Activated gamma-delta T cell (primary cell): ENCODE data around the gene P4HA3.
"Not testable (repeated sequence)": the region's sequence is repeated elsewhere in the genome, so short reads cannot be mapped to it uniquely, and the experiment has no call there.

Experiments used
- DNase-seq: peaks from one replicate; lab custom pipeline; 2025; lab: John Stamatoyannopoulos, UW
- total RNA-seq, 2 donors: gene quantifications; one replicate each; lab custom pipeline; 2026; lab: John Stamatoyannopoulos, UW

Gene P4HA3
- total RNA-seq, result 0 reads per million in 2 donors

DNA sequence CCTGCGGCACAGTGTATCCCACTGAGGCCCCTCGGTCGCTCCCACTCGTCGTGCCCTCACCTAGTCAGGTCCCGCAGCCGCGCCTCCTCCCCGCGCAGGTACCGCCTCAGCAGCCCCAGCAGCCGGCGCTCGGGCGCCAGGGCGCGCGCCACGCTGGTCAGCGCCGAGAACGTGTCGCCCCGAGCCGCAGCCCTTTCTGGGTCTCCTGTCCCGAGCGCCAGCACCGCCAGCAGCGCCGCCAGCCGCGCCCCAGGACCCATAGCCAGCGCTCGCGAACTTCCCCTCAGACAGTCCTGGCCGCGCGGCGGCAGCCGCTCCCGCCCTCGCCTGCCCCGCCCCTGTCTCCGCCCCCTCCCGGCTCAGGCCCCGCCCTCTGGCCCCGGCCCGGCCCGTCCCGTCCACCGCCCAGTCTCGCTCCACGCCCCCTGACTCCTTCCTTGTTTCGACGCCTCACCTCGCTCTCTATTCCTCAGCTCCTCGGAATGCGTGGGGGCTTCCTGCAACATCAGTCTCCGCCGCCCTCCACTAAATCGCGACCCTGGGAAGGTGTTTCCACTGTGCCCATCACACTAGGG, at the start of gene P4HA3:
P4HA3 (minus strand) TSS at position 289 of the 575 bp plus-strand sequence; CDS start at position 260, 29 bp downstream.
- DNase-seq, result no peak

DNA sequence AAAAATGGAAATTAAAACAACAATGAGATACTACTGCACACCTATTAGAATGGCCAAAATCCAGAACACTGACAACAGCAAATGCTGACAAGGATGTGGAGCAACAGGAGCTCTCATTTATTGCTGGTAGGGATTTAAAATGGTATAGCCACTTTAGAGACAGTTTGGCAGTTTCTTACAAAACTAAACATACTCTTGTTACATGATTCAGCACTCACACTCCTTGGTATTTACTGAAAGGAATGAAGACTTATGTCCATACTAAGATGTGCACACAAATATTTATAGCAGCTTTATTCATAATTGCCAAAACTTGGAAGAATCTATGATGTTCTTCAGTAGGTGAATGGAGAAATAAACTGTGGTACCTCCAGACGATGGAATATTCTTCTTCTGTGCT, 46.0 kb upstream of the P4HA3 start:
- no peak for DNase-seq

DNA sequence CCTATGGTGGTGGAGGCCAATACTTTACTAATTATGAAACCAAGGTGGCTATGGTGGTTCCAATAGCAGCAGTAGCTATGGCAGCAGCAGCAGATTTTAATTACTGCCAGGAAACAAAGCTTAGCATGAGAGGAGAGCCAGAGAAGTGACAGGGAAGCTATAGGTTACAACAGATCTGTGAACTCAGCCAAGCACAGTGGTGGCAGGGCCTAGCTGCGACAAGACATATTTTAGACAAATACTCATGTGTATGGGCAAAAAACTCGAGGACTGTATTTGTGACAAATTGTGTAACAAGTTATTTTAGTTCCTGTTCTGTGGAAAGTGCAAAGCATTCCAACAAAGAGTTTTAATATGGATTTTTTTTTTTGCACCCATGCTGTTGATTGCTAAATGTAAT, 44.2 kb upstream of the P4HA3 start:
- DNase-seq, result no peak

DNA sequence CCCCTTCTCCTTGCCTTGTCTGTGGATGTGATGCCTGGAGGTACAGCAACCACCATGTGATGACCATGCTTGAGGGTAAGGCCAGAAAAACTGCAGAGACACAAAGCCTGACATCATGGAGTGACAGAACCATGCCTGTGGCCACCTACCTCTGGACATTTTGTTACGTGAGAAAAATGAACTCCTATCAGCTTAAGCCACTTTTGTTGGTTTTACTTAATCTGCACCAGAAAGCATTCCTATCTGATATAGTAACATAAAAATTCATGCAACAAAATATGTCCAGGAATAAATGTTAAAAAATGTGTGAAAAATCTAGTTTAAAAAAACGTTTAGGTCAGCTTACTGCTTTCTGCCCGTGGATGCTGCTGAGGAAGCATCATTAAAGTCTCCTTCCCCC, 42.6 kb upstream of the P4HA3 start:
- DNase-seq, result no peak

DNA sequence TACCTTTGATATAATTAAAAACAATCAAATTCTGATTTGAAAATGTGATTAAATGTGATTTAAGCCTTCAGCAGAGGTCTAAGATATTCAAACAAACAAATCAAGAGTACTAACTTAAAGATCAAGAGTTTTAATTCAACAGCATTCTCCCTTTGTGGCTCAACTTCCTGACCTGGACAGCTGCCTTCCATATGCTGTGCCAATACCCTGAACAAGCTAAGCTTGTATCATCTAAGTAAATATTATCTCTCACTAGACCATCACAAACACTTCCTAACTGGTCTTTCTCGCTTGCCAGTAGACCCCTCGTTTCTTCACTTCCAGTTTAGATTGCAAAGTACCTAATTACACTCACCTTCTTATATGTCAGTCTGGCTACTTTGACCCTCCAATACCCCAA, 35.9 kb upstream of the P4HA3 start:
- DNase-seq, result no peak

DNA sequence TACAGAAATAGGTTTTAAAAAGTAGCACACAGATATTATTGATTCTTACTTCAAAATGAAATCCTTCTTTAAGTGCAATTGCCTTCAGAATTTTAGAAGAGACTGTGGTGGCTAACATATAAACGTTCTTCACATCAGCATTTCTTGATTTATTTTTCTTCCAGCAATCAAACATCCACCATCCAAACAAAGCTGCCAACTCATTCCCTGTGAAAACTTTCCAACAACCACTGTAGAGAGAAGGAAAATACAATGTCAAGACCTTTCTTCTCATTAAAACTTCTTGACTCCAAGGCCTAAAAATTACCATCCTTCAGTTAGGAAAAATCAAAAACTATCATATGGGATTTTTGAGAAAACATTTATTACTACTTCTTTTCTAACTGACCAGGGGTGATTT, 34.0 kb upstream of the P4HA3 start:
- DNase-seq, result no peak

DNA sequence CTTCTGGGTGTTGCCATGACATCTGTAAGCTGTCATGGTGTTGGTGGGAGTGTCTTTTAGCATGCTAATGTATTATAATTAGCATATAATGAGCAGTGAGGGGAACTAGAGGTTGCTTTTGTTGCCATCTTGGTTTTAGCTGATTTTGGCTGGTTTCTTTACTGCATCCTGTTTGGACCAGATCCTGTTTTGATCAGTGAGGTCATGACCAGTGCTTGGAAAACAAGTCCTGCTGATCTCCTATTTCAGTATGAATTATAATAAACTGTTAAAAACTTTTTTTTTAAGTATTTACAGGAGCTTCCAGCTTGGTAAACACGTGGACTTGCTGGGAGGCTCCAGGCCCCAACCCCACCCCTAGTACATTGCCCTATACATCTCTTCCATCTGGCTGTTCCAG, 30.5 kb upstream of the P4HA3 start:
- DNase-seq, result no peak

DNA sequence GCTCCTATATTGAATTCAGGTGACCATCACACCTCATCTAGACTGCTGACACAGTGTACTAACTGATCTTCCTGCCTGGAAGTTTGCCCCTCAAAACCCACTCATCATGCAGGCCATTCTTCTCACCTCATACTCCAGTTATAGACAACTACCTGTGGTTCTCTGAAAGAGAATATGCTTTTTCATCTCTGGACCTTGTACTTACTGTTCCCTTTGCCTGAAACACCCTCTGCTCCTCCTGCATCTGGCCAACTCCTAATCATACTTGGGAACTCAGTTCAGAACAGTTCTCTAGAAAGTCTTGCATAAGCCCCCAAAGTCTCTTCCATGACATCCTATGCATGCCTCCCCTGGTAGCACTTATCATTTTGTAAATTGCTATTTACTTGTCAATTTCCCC, 28.2 kb upstream of the P4HA3 start:
- DNase-seq, result no peak

DNA sequence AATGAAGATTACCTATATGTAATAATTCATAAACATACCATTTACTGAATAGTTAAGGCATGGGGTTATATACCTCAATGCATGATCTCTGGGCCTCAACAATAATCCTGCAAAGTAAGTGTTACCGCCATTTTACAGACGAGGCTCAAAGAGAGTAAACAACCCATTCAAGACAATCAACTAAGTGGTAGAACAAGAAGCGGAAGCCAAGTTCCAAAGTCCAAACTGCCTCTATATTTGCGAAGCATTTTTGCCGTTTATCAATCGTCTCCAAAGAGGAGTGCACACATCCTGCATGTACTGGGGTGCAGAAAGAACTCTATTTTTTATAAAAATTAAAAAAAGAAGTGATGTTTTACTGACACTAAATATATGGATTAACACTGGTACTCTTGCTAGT, 27.5 kb upstream of the P4HA3 start:
- no peak for DNase-seq

DNA sequence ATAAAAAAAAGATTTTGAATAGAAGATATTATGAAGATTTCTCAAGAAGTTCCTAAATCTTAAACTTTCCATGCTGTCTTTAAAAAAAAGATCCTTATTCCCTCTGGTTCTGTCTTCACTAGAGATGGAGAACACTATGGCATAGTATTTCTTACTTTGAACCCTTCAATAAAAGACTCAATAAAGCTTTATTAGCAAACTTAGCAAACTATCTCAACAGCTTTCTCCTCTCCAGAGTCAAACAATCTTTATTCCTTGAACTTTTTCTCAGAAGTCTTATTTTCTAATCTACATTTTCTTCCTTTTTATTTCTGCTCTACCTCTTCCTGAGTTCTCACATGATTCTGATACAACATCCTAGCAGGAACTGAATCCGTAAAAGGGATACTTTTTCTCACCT, 21.8 kb upstream of the P4HA3 start:
- no peak for DNase-seq

DNA sequence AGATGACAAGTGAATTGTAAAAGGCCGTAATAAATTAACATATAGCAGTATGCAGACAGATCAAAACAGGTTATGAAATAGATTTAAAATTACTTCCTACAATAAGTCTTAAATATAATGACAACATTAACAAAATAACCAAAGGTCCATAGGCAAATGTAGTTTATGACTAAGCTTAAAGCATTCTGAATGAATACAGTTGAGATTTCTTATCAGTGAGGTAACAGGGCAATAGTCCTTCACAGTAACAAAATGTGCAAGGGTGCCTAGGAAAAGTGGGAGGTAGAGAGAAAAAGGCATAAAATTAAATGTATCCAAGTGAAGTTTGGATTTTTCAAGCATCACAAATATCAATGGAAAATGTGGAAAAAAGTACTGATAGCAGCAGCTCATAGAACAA, 20.9 kb upstream of the P4HA3 start:
- no peak for DNase-seq

DNA sequence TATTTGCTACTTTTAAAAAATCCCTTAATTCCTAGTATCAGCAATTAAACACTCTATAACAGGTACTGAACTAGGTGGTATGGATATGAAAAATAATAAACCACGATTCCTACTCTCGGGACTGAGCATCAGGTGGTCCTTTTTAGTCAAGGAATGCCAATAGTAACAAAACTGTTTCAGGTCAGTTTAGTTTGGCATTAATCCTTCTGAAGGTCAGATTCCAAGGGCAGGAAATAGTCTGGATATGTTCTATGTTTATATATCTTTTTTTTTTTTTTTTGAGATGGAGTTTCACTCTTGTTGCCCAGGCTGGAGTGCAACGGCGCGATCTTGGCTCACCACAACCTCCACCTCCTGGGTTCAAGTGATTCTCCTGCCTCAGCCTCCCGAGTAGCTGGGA, 19.6 kb upstream of the P4HA3 start:
- not testable (repeated sequence) for DNase-seq

DNA sequence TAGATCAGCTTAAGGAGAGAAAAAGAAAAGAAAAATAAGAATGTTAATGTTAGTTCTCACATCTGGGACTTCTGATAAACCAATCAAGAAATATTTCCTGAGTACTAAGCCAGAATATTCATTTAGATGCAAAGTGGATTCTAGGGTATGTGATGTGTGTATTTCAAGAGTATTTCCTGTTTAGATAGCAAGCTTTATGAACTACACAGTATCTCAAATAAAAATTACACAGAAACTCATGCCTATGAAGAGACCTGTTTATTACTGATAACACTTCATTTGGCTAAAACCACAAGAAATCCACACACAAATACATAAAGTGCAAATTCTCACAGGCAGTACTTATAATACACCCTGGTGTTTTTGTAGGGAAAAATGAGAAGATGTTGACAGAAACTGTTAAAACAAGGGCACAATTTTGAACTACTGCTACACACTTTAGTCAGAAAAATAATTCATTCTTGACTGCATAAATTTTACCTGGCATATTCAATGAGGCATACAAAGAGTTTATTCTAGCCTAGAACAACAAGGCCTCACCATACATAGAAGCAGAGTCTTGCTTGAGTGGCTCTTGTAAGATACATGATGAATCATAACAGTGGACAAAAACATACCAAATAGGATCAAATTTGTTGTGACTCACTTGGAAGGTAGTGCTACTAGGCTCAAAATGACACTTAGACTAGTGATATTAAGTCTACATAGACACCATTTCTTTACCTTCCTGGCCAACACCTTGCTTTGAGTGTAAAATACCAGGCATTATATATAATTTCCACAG, 18.8 kb upstream of the P4HA3 start:
- DNase-seq, result no peak

DNA sequence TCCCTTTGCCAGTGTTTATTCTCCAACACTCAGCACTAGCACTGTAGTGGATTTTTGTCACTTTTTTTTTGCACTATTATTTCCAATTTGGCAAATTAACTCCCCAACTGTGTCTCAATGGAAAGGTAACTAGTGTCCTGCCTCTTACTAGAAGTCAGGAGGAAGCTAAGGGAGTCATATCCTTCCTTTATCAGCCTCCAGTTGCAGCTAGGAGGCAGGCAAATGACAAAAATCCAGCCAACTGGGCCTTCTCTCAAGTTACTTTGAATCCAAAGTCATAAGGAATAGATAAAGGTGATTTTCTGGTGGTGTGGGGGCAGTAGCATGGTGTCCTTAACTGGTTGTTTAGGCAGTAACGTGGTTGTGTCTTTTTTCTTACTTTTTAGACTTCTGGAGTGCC, 15.6 kb upstream of the P4HA3 start:
- no peak for DNase-seq

DNA sequence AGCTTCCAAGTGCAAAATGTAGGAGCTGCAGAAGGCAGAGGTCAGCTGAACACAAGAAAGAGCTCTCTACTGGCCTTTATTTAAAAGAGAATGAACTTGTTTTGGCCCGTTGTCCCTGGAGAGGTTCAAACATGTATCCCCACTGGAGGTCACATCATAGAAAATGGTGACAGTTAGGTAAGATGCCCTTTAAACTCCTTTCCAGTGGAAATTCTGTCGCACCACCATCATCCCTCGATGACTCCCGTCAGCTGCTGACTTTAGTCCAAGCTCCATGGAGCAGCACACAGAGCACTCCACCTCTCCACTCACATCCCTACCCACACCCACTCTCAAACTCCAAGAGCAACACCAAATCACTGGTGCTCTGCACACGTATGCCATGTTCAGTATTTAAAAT, 15.2 kb upstream of the P4HA3 start:
- DNase-seq, result no peak

DNA sequence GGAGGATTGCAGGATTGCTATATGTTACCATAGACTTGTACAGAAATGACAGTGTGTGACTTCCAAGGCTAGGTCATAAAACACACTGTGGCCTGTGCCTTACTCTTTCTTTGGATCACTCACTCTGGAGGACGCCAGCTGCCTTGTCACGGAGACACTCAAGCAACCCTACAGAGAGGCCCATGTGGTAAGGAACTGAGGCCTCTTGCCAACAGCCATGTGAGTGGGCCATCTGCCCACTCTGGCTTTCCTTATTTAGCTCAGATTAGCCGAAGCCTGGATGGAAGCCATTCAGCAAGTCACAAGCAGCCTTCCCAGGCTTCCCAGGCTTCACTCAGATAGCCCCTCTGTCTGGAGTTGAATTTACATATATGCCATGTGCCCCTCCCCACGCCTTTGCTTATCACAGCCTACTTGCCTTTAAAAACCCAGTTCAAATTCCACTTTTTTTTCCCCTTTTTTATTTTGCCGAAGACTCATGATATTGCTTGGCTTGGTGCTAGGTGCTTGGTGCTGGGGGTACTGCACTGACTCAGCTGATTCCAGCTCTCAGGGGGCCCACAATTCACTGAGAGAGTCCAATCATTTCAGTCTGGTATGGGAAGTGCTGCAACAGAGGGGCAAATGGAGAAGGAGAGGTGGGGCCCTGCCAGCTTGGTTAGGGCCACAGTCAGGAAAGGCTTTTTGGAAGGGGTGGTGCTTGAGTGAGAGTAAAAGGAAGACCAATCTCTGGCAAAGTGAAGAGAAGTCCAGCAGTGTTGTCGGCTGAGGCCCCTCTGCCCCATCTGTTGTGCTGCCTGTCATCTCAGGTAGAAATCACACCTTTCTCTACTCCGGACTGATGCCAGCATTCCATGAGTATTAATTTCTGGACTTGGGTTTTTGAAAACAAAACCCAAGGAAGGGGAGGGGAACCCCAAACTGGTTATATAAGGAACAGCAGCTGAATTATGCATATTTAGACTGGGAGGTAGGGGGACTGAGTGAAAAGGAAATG, 14.5 kb upstream of the P4HA3 start:
- DNase-seq, result no peak

DNA sequence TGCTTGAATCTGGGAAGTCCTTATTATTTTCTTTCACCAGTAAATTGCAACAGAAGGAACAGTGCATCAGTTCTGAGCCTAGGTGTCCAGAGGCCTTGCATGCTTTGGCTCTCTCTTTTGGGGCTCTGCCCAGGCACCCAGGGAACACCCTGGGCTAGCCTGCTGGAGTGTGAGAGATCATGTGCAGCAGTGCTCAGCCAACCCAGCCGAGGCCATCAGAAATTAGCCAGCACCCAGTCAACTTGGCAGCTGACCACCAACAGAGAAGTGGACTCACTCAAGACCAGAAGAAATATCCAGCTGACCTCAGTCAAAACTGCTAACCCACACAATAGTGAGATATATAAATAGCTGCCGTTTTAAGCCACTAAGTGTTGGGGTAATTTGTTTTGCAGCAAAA, 11.2 kb upstream of the P4HA3 start:
- no peak for DNase-seq

DNA sequence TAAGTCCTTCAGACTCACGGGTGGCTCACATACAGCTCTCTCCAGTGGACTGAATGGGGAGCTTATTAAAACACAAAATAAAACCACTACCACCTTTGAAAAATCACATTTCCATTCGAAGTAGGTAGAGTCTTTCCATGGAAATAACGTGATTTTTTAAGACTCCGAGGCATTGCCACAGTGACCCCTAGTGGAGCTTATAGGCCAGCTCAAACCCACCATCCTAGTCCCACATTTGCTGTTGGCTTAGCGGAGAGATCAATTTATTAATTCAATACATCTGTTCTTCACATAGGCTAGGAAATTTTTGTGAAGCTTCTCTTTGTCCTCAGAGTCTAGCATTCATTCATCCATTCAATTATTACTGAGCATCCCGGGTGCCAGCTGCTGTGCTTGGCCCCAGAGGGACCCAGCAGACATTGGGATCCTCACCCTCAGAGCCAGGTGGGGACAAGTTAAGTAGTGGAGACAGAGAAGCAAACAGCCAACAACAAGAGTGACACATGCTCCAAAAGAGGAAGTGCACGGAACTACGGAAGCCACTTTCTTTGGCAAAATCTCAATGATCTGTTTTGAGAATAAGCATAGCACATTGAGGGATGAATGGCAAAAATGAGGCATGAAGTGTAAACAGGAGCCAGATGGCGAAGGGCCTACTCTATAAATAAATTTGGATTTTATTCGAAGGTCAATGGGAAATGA, 10.2 kb upstream of the P4HA3 start:
- DNase-seq, result no peak

DNA sequence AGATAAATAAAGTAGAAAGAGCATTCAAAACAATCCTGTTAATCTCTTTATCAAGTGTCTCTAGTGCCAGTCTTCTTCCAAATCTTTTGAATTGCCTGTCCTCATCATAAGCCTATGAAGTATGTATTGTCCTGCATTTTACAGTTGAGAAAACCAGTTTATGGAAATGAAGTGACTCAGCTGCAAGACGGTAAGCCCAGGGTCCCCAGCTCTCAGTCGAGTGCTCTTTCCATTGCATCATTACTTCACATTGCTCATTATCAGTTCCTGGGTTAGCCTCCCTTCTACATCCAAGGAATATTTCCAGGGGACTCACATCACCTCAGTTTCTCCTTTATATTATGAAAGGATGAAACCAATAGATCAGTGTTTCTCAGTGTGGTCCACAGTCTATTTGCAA, 9.1 kb upstream of the P4HA3 start:
- no peak for DNase-seq

DNA sequence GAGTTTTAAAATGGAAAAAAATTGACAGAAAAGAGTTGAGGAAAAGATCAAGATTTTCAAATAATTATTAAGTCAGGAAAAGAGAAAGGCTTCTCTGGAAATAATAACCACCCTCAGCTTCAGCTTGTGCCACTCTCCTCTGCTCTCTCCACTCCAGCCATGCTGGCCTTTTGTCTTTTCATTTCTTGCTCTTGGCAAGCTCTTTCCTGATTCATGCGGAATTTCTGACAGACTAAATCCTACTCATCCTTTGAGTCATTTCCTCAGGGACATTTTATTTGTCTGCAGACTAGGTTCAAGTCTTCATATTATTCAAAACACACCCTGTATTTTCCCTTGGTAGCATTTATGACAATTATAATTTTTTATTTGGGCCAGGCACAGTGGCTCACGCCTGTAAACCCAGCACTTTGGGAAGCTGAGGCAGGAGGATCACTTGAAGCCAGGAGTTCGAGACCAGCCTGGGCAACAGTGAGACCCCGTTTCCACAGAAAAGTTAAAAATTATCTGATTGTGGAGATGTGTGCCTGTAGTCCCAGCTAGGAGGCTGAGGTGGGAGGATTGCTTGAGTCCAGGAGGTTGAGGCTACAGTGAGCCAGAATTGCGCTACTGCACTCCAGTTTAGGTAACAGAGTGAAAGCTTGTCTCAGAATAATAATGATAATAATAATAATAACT, 7.8 kb upstream of the P4HA3 start:
- DNase-seq, result no peak

DNA sequence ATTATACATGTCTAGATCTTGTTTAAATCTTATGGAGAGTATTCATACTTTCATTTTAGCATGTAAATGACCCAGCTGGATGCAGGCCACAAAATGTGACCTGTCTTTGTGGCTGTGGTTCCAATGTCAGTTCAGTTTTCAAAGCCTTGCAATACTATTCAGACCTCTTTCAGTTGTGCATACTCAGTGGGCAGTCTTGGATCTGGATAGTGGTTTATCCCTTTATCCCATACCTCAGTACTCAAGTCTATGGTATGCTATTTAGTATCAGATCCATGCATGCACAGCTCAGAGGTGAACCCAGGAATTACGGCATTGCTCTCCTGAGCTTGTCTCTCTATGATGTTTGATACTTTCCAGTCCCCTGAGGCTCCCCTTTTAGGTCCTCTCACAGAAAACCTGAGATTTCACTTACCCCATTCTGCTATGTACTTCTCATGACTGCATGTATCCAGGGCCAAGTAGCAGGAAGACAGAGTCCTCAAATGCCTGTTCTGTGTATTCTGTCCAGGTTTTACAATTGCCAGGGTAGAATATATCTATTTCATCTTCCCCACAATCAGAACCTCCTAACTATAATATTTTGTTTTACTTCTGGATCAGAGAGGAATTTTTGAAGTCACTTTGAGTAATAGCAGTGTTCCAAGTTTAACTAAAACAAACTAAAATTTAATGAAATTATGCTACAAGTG, 6.9 kb upstream of the P4HA3 start:
- no peak for DNase-seq
